ENCODE measurements around the gene NFIB.
A peak's percentile ranks its signal among the peaks of the same experiment; 100 is the strongest.

The NFIB gene

DNA sequence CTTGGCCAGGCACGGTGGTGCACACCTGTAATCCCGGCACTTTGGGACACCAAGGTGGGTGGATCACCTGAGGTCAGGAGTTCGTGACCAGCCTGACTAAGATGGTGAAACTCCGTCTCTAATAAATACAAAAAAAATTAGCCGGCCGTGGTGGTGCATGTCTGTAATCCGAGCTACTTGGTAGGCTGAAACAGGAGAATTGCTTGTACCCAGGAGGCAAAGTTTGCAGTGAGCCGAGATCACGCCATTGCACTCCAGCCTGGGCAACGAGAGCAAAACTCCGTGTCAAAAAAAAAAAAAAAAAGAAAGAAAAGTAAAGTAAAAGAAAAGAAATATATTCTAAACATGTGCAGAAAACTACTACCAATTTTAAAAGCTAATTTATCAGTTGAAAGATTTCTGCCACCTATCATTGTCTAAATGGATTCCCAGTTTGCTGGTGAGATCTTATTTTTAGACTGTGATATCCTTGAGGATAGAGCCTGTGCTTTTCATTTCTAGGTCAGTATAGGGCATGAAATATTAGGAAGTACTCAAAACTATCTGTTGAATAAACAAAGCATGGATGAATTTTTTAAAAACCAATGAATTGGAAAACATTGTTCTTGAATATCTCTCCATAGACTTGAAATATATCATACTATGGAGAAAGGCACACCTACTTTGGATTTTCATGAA is 86.9 kb downstream of the NFIB start:
- no peak overlapping the region for H3K4me3 ChIP-seq (ENCODE audit: low read depth, low read length)
- TF ChIP-seq, protein P1, sequence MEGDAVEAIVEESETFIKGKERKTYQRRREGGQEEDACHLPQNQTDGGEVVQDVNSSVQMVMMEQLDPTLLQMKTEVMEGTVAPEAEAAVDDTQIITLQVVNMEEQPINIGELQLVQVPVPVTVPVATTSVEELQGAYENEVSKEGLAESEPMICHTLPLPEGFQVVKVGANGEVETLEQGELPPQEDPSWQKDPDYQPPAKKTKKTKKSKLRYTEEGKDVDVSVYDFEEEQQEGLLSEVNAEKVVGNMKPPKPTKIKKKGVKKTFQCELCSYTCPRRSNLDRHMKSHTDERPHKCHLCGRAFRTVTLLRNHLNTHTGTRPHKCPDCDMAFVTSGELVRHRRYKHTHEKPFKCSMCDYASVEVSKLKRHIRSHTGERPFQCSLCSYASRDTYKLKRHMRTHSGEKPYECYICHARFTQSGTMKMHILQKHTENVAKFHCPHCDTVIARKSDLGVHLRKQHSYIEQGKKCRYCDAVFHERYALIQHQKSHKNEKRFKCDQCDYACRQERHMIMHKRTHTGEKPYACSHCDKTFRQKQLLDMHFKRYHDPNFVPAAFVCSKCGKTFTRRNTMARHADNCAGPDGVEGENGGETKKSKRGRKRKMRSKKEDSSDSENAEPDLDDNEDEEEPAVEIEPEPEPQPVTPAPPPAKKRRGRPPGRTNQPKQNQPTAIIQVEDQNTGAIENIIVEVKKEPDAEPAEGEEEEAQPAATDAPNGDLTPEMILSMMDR (IDR thresholded peaks at IDR 0.05; ENCODE audit: insufficient read depth, low read length, missing control alignments): no peak
- CTCF ChIA-PET: no interaction called here
- POLR2A ChIA-PET: no interaction called here
- DNase-seq (ENCODE audit: low read depth, low spot score): no peak

DNA sequence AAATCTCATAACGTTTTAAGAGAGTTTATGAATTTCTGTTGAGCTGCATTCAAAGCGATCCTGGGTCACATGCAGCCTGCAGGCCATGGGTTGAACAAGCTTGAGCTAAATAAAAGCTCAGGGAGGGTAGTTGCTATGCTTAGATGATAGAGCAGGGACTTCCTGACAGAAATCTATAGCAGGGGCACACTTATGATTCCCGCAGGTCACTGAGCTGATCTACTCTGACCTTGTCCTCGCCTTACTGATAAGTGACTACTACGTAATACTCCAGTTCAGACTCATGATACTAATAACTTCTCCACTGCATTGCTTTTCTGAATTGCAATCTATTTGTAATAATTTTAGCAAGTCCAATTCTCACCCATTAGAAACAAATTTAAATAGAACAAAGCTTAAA is 90.9 kb downstream of the NFIB start:
- POLR2A ChIA-PET: no interaction called here
- CTCF ChIA-PET: no interaction called here
- no peak for DNase-seq (ENCODE audit: low read depth, low spot score)

DNA sequence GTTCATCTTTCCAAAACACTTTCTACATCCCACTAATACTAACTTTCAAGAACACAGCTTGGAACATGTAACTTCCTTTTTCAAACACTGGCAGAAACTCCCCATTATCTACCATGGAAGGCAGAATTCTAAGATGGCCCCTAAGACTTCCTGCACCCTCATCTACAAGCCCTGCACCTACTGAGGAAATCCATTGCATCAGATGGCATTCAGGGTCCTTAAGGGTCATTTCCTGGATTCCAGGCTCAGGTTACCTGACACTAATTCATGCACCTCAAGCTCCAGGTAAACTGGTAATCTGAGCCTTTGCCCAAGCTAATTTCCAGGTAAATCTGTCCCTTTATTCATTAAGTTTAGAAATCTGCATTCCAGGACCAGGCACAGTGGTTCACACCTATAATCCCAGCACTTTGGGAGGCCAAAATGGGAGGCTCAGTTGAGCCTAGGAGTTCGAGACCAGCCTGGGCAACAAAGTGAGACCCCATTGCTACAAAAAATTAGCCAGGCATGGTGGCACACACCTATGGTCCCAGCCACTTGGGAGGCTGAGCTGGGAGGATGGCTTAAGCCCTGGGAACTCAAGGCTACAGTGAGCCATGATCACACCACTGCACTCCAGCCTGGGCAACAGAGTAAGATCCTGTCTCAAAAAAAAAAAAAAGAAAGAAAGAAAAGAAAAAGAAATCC is 91.6 kb downstream of the NFIB start:
- no peak for DNase-seq (ENCODE audit: low read depth, low spot score)
- H3K4me3 ChIP-seq (ENCODE audit: low read depth, low read length): no peak overlapping the region
- POLR2A ChIA-PET: no interaction called here
- CTCF ChIA-PET: no interaction called here
- TF ChIP-seq, protein P1 (IDR thresholded peaks at IDR 0.05; ENCODE audit: insufficient read depth, low read length, missing control alignments): no peak

More for the DNA sequence above, 90.9 kb downstream of the NFIB start:
- TF ChIP-seq, protein P1 (IDR thresholded peaks at IDR 0.05; ENCODE audit: insufficient read depth, low read length, missing control alignments): no peak
- no peak overlapping the region for H3K4me3 ChIP-seq (ENCODE audit: low read depth, low read length)

DNA sequence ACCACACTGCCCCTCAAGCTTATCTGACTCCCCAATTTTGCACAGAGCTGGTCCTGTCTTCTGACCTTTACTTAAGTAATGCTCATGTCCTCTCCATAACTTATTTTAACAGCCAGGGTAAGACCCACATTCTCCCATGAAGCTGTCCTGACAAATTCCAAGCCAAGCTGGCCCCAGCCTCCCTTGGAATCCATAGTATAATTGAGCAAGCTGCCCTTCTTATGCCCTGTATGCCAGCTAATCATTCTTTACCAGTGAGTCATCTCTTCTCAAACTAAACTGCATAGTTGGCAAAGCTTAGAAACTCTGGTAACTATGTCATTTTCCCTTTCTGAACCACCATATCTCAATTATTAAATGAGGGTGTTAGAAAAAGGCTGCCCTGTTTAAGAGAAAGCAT is 92.4 kb downstream of the NFIB start:
- TF ChIP-seq, protein P1 (IDR thresholded peaks at IDR 0.05; ENCODE audit: insufficient read depth, low read length, missing control alignments): no peak
- ChIA-PET POLR2A (no interaction called here), CTCF (no interaction called here)
- no peak overlapping the region for H3K4me3 ChIP-seq (ENCODE audit: low read depth, low read length)
- peak; percentile 40 for DNase-seq (ENCODE audit: low read depth, low spot score)

DNA sequence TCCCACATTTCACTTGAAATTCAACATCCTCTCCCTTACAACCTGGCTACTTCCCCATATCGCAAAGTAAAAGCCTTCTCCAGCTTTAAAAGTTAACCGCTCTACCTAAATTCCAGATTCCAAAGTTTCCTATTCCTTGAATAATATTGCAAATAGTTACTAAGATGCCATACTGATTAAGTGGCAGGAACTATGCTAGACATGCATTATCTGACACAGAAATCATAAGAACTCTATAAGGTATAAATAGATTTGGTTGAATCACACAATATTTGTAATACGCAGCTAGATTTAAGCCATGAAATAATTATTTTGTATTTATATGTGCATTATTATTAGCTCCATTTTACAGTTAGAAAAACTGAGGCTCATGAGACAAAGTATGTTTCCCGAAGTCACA is 92.8 kb downstream of the NFIB start:
- TF ChIP-seq, protein P1 (IDR thresholded peaks at IDR 0.05; ENCODE audit: insufficient read depth, low read length, missing control alignments): no peak
- DNase-seq (ENCODE audit: low read depth, low spot score): no peak
- H3K4me3 ChIP-seq (ENCODE audit: low read depth, low read length): no peak overlapping the region
- ChIA-PET CTCF (no interaction called here), POLR2A (no interaction called here)

DNA sequence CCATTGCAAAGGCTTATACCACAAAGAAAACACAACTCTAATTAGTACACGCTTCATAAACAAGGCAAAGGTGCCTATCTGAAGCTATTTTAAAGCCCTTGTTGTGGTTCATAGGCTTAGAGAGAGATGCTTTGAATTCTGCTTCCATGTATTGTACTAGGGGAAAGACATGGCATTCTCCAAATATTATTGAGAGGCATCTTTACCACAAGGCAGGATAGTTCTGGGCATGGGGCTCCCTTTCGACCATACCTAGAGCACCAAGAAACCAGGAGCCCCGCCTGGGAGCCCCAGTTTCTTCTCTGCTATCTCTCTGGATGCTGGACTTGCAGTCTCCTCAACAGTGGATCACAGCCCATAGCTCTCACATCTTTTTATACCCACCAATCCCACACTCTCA is 93.7 kb downstream of the NFIB start:
- DNase-seq (ENCODE audit: low read depth, low spot score): no peak
- POLR2A ChIA-PET: no interaction called here
- CTCF ChIA-PET: no interaction called here
- no peak overlapping the region for H3K4me3 ChIP-seq (ENCODE audit: low read depth, low read length)
- TF ChIP-seq, protein P1 (IDR thresholded peaks at IDR 0.05; ENCODE audit: insufficient read depth, low read length, missing control alignments): no peak

Data from AG04449 (cell line).